Heart left ventricle (tissue), 13 donors: ENCODE data around the gene RMND1.

ENCODE experiments used
- CTCF ChIP-seq, 12 donors: fragments of 200-600 bp; sonication (generic) in 4 of 12; IDR thresholded peaks; one replicate each; pipeline versions ENCODE4 v1.5.0 to v1.8.0; 2018 to 2022; ENCODE audit warnings: antibody characterized with exemption in 12 of 12, mild to moderate bottlenecking in 5 of 12
- POLR2A ChIP-seq, 2 donors: fragments of 450-650 bp; IDR thresholded peaks; one replicate each; pipeline ENCODE4 v1.6.1; 2017; ENCODE audit warnings: antibody characterized with exemption in 2 of 2, mild to moderate bottlenecking in 2 of 2, moderate library complexity in 2 of 2
- donor health status: ischemic (EF 13 %, LVEDD 7.1; RV severe dilation, severe dysfunction).
- donor health status: DM: no; HTN: yes; CAD: no.
- donor health status: DM: no; HTN: no; CAD: no.
- donor health status: ischemic (EF 25% LVEDD 6.9; RV normal size, moderate dysfunction).
- donor health status: ischemic (EF 25% LVEDD 5.7; RV mildly dilated, moderate dysfunction).
- donor health status: ischemic (EF 35%, LVEDD 5.7; RV mildly dilated, moderate dysfunction).
- donor health status: nonischemic (EF 11% LVEDD 7.7; RV severe dilation, severe dysfunction).
- donor health status: DM: yes; HTN: yes; CAD: no.
- donor health status: PGD.
- donor health status: ischemic (EF 29% LVEDD 5.4; RV normal size, mild dysfunction).
- donor health status: nonischemic (EF 23%, LVEDD 6.1; RV moderate dilation, normal function).

- TF ChIP-seq CTCF (IDR thresholded peaks at IDR 0.05) (no peak), POLR2A (IDR thresholded peaks at IDR 0.05) (no peak)
These were observed 443 bp downstream of the RMND1 start for GRCh38 chr6:151451417-151451949.
